Thyroid gland (tissue), 4 donors: ENCODE results near the gene EDDM13.

Source experiments
- CTCF ChIP-seq, 6 experiments: fragments of 200-600 bp in 3 of 6; fragments of 450-650 bp in 3 of 6; sonication (generic) in 3 of 6; IDR thresholded peaks; one replicate each; pipeline ENCODE4 v1.5.1; 2016 to 2019; ENCODE audit warnings: antibody characterized with exemption in 6 of 6, mild to moderate bottlenecking in 2 of 6, inconsistent platforms in 1 of 6, moderate library complexity in 1 of 6
- POLR2A ChIP-seq, 2 donors: fragments of 450-650 bp; IDR thresholded peaks; one replicate each; pipeline ENCODE4 v1.6.1; 2017; ENCODE audit warnings: antibody characterized with exemption in 2 of 2, mild to moderate bottlenecking in 2 of 2, moderate library complexity in 1 of 2

- TF ChIP-seq POLR2A (IDR thresholded peaks at IDR 0.05) (no peak), CTCF (IDR thresholded peaks at IDR 0.05) (no peak)
These were observed 29.5 kb downstream of the EDDM13 start for GRCh38 chr19:56301886-56302620.
